ENCODE results near the gene C22orf42.
"Not testable (repeated sequence)": the region's sequence is repeated elsewhere in the genome, so short reads cannot be mapped to it uniquely, and the experiment has no call there.

DNA sequence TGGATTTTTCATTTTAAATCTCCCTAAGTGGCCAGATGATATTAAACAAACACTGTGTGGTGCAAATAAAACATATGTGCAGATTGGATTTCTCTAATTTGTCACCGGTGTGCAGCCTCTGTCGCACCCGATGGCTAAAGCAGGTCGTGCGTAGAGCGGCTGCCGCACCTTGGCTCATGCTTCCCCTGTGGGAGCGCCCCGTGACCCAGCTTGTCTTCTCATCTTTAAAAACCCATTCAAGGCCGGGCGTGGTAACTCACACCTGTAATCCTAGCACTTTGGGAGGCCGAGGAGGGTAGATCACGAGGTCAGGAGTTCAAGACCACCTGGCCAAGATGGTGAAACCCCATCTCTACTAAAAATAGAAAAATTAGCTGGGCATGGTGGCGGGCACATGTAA is 24.3 kb downstream of the C22orf42 start:
- TF ChIP-seq CTCF (IDR thresholded peaks at IDR 0.05 in 4 of 5, conservative IDR thresholded peaks at IDR 0.05 in 1 of 5); POLR2A (IDR thresholded peaks at IDR 0.05): not testable (repeated sequence)
